Pancreas (tissue), 10 donors: ENCODE data around the gene LRP1B. TPM values are rescaled to one million over a fixed set of nuclear protein-coding genes. Genes with fewer than 3 reads are reported as not detected.

Source experiments
- ATAC-seq, 4 donors: fragments of 200-7000 bp; cut with Tn5 transposase; one replicate each; pipeline versions ENCODE4 v1.8.0 to v1.9.1; 2020; ENCODE audit warnings: mild to moderate bottlenecking in 4 of 4, moderate library complexity in 4 of 4
- DNase-seq, 6 donors: peaks; one replicate each; pipeline ENCODE4 v3.0.0-alpha.2; 2020
- FAIRE-seq: peaks from 2 replicates; lab custom pipeline; 2012; peaks lifted over from hg19 to GRCh38; lab: Jason Lieb, UNC
- H3K27ac ChIP-seq, 4 donors: fragments of 200-600 bp; sonication (generic); 1 replicate in 3 of 4; 2 replicates in 1 of 4; pipeline versions ENCODE4 v1.5.0 to v1.8.0; 2020
- H3K27me3 ChIP-seq, 4 donors: fragments of 200-600 bp; one replicate each; pipeline ENCODE4 v1.8.0; 2021
- H3K36me3 ChIP-seq, 3 donors: fragments of 200-600 bp; sonication (generic) in 1 of 3; one replicate each; pipeline versions ENCODE4 v1.5.0 to v1.8.0; 2020 to 2021
- H3K4me1 ChIP-seq, 3 donors: fragments of 200-600 bp; one replicate each; pipeline ENCODE4 v1.8.0; 2021
- H3K4me3 ChIP-seq, 4 donors: fragments of 200-600 bp; sonication (generic) in 2 of 4; one replicate each; pipeline versions ENCODE4 v1.5.0 to v1.8.0; 2020 to 2021
- H3K9me3 ChIP-seq, 4 donors: fragments of 200-600 bp; one replicate each; pipeline ENCODE4 v1.8.0; 2021
- CTCF ChIP-seq, 4 donors: fragments of 200-600 bp; sonication (generic) in 3 of 4; IDR thresholded peaks; one replicate each; pipeline versions ENCODE4 v1.5.0 to v1.8.0; 2021; ENCODE audit warnings: antibody characterized with exemption in 4 of 4
- WGBS, 2 donors: extraction: QIAGEN DNeasy Blood & Tissue Kit; methylation state at CpG; one replicate each; pipeline ENCODE4 v1.1.7; 2013; 5-methylcytosine and 5-hydroxymethylcytosine counted together
- intact Hi-C, 3 donors: fragments of 100-400 bp; cut with DNase I; formaldehyde crosslinking; loops; one replicate each; pipeline versions ENCODE4 v1.11.1 to v1.14.2; 2022
- polyA plus RNA-seq, 2 donors: library from polyadenylated mRNA; stranded (reverse); fragments of 200-250 nt; gene quantifications; one replicate each; pipeline ENCODE4 v1.2.3, GENCODE V29; 2013
- total RNA-seq, 6 donors: library from RNA; stranded (reverse); fragmentation: NEBNext Ultra II Directional in 4 of 6; extraction: Animal tissue kit (Norgen Biotek cat#: 25700) in 4 of 6; gene quantifications; one replicate each; pipeline versions ENCODE4 v1.2.1 to v1.2.4, GENCODE V29; 2021 to 2023
- donor health status: healthy with polysubstance abuse.
- donor health status: DM: no; HTN: no; CAD: no; lungs with moderate emphysema.
- donor health status: DM: no; HTN: no; CAD: no.
- donor health status: control.
- donor health status: control.
- donor health status: Bipolar disorder and iron deficiency.
- donor health status: DM: yes; HTN: yes; CAD: no.
- donor health status: DM: no; HTN: no; CAD: no.
- donor health status: DM: no; HTN: no; CAD: no.
- donor health status: DM: yes; HTN: yes; CAD: no.

LRP1B gene
- total and polyA plus RNA-seq, 8 donors = 0.06 to 0.55 (median 0.25) TPM

- WGBS, 2 donors = 38 to 46% methylated on average over 2 of the region's 2 CpGs
- Histone ChIP-seq H3K9me3 (no peaks in the 10 kb centered on the region), H3K4me3 (no peak overlapping the region), H3K36me3 (no peaks in the 10 kb centered on the region), H3K27ac (no peak overlapping the region), H3K4me1 (no peaks in the 10 kb centered on the region), H3K27me3 (peaks cover 0 to 2% (median 0%) of the 10 kb centered on the region in 4 donors)
- intact Hi-C loops = no loop called here
- TF ChIP-seq CTCF (IDR thresholded peaks at IDR 0.05) = no peak
- ATAC-seq (no peak), FAIRE-seq (no peak), DNase-seq (no peak)
These were observed 13.7 kb upstream of the LRP1B start for GRCh38 chr2:142144547-142144946.

DNA sequence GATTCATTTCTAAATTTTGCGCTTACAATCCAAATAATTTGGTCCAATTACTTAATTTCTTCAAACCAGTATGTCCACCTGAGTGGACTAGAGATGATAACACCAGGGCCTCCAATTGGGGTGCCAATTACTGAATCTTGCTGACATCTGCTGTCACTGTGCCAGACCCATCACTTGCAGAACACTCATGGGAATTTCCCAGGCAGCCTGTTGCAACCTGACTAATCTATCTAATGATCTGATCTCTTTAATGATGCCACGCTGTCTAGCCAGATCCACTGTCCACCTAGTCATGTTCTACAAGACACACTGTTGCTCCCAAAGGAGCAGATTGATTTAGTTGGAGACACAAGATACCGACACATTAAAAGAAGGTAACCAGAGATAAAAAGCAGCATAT is 11.8 kb upstream of the LRP1B start:
- TF ChIP-seq CTCF (IDR thresholded peaks at IDR 0.05) = no peak
- 57 to 63% methylated on average over 3 of the region's 3 CpGs for WGBS, 2 donors
- H3K27me3 ChIP-seq = peaks cover 0 to 2% (median 0%) of the 10 kb centered on the region in 4 donors
- no peaks in the 10 kb centered on the region for H3K9me3 ChIP-seq
- FAIRE-seq (no peak), ATAC-seq (no peak), DNase-seq (no peak)
- intact Hi-C loops = no loop called here
- H3K27ac ChIP-seq = no peak overlapping the region
- H3K36me3 ChIP-seq = no peaks in the 10 kb centered on the region
- H3K4me3 ChIP-seq = no peak overlapping the region
- no peaks in the 10 kb centered on the region for H3K4me1 ChIP-seq

DNA sequence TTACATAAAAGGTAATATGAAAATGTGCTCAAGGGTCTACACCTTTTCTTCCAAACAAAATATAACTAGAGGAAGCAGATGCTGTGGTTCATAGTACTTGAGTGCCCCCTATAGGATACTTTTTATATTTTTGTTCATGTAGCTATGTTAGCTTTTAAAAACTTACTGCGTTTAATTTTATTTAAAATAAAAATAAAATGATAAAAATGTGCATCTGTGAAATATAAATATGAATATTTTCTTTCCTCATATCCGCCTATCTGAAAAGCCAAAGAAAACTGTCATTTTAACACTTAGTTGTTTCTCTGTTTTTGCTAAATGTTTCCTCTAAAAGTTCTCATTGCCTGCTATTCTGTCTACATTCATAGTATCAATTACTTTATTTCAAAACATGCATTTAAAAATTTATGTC is 9.6 kb upstream of the LRP1B start:
- Histone ChIP-seq H3K9me3 (no peaks in the 10 kb centered on the region), H3K27ac (no peak overlapping the region), H3K36me3 (no peaks in the 10 kb centered on the region), H3K4me3 (no peak overlapping the region), H3K27me3 (peaks cover 0 to 2% (median 0%) of the 10 kb centered on the region in 4 donors), H3K4me1 (no peaks in the 10 kb centered on the region)
- intact Hi-C loops = no loop called here
- DNase-seq = no peak
- ATAC-seq = peak in 3 of 4 donors; percentile 59 to 66 (median 63)
- TF ChIP-seq CTCF (IDR thresholded peaks at IDR 0.05) = peak in 2 of 4 donors; percentile 39 to 49
- FAIRE-seq = peak; percentile 88
- WGBS, 2 donors = 1 to 2% methylated on average over 2 of the region's 2 CpGs

DNA sequence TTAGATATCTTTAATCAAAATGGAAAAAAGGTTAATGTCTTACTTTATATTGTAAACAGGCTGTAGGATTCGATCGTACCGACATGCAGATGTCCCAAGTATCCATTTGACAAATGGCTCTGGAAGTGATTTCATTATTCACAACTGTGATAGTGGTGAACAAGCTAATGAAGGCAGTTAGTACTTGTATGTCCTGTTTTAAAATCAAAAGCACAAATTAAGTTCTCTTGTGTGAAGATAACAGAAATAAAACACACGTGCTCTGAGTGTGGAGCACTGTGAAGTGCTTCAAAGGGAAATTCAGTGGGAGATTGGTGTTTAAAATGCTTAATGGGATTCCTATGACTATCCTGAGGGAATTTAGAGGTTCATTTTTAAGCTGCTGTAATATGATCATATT is 8.6 kb upstream of the LRP1B start:
- 16% methylated on average over 4 of the region's 4 CpGs for WGBS, 2 donors
- Histone ChIP-seq H3K27ac (no peak overlapping the region), H3K4me1 (no peaks in the 10 kb centered on the region), H3K9me3 (no peaks in the 10 kb centered on the region), H3K27me3 (peaks cover 0 to 2% (median 0%) of the 10 kb centered on the region in 4 donors), H3K36me3 (no peaks in the 10 kb centered on the region), H3K4me3 (no peak overlapping the region)
- intact Hi-C loops = no loop called here
- ATAC-seq = no peak
- no peak for FAIRE-seq
- no peak for DNase-seq
- TF ChIP-seq CTCF (IDR thresholded peaks at IDR 0.05) = no peak

DNA sequence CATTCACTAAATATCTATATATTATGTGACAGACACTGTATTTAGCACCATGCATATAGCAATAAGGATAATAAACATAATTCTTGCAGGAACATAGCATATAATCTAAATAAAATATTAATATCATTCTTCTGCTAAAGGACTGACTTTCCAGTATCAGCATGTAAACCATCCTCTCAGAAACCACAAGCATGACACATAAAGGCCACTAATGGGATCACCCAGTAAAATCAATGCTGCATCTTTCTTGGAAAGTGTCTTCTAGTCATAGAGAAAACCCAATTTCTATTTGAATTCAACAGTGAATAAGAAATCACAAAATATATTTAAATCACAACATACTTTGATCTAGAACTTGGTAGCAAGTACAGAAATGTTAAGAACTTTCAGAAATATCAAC is 5.8 kb upstream of the LRP1B start:
- intact Hi-C loops = no loop called here
- FAIRE-seq = no peak

More for the DNA sequence above, 5.8 kb upstream of the LRP1B start:
- H3K27me3 ChIP-seq = peaks cover 0 to 7% (median 0%) of the 10 kb centered on the region in 4 donors
- no peak overlapping the region for H3K27ac ChIP-seq
- TF ChIP-seq CTCF (IDR thresholded peaks at IDR 0.05) = no peak
- H3K4me3 ChIP-seq = no peak overlapping the region
- H3K36me3 ChIP-seq = no peaks in the 10 kb centered on the region
- ATAC-seq (no peak), DNase-seq (no peak)
- H3K9me3 ChIP-seq = no peaks in the 10 kb centered on the region
- H3K4me1 ChIP-seq = no peaks in the 10 kb centered on the region
